A549 (cell line): ENCODE results near the gene BEAN1. TPM values are rescaled to one million over a fixed set of nuclear protein-coding genes. Genes with fewer than 3 reads are reported as not detected.

ENCODE experiments used
- ATAC-seq, 2 experiments: fragments of 200-7000 bp in 1 of 2; fragments of >200 bp in 1 of 2; cut with Nextera tagmentation in 1 of 2; cut with Tn5 transposase in 1 of 2; 3 replicates each; pipeline versions ENCODE4 v1.8.0 to v1.9.1; 2018 to 2020; ENCODE audit warnings: mild to moderate bottlenecking in 1 of 2, moderate library complexity in 1 of 2
- CTCF ChIA-PET: fragments of 300-600 bp; sonication (Branson Sonifier 250); formaldehyde crosslinking; extraction: SDS; loops from one replicate; lab custom pipeline; 2021; ENCODE audit warnings: antibody characterized with exemption, inconsistent platforms; lab: Yijun Ruan, JAX
- POLR2A ChIA-PET: fragments of 350-600 bp; formaldehyde crosslinking; extraction: SDS; loops from one replicate; lab custom pipeline; 2021; ENCODE audit warnings: antibody characterized with exemption, inconsistent platforms; lab: Yijun Ruan, JAX
- DNase-seq, 2 experiments: peaks; one replicate each; pipeline versions ENCODE4 v3.0.0 to v3.0.0-alpha.2; 2011 to 2016; ENCODE audit warnings: low read depth in 1 of 2, low spot score in 1 of 2
- FAIRE-seq: peaks from 2 replicates; lab custom pipeline; 2011; peaks lifted over from hg19 to GRCh38; lab: Jason Lieb, UNC
- H3K27ac ChIP-seq, 2 experiments: fragments of >200 bp; sonication (Bioruptor Twin); formaldehyde crosslinking; 3 replicates each; pipeline ENCODE4 v1.5.1; 2016 to 2017
- H3K4me1 ChIP-seq: fragments of >200 bp; sonication (Bioruptor Twin); formaldehyde crosslinking; 3 replicates; pipeline ENCODE4 v1.6.1; 2016
- H3K4me2 ChIP-seq: fragments of >200 bp; sonication (Bioruptor Twin); formaldehyde crosslinking; 3 replicates; pipeline ENCODE4 v1.6.1; 2016
- H3K4me3 ChIP-seq: fragments of >200 bp; sonication (Bioruptor Twin); formaldehyde crosslinking; 3 replicates; pipeline ENCODE4 v1.5.1; 2016
- H3K9me3 ChIP-seq: fragments of >200 bp; sonication (Bioruptor Twin); formaldehyde crosslinking; 3 replicates; pipeline ENCODE4 v1.6.1; 2016
- BHLHE40 ChIP-seq: IDR thresholded peaks from 2 replicates; pipeline ENCODE4 v1.6.1; 2012; ENCODE audit warnings: low read depth, low read length, inconsistent platforms
- CHD2 ChIP-seq: fragments of 150-350 bp; IDR thresholded peaks from 2 replicates; pipeline ENCODE4 v1.6.1; 2014; ENCODE audit warnings: low read length; ENCODE audit not compliant: partially characterized antibody
- ESRRA ChIP-seq: fragments of 150-350 bp; IDR thresholded peaks from 2 replicates; pipeline ENCODE4 v1.6.1; 2014; ENCODE audit warnings: mild to moderate bottlenecking, low read length, borderline replicate concordance
- FOXS1 ChIP-seq: fragments of 250-450 bp; sonication (Bioruptor Pico); IDR thresholded peaks from 2 replicates; pipeline ENCODE4 v1.5.0; 2020; ENCODE audit warnings: mild to moderate bottlenecking, moderate library complexity
- HDAC2 ChIP-seq: fragments of 200-600 bp; sonication (generic); IDR thresholded peaks from 2 replicates; pipeline ENCODE4 v1.6.1; 2016
- HEYL ChIP-seq: fragments of 250-450 bp; sonication (Bioruptor Pico); IDR thresholded peaks from 2 replicates; pipeline ENCODE4 v1.8.0; 2021; ENCODE audit warnings: mild to moderate bottlenecking, moderate library complexity
- HOXA7 ChIP-seq: fragments of 250-450 bp; sonication (Bioruptor Pico); IDR thresholded peaks from 2 replicates; pipeline ENCODE4 v1.5.0; 2020; ENCODE audit warnings: mild to moderate bottlenecking, moderate library complexity
- KDM1A ChIP-seq: fragments of 200-600 bp; sonication (generic); IDR thresholded peaks from 2 replicates; pipeline ENCODE4 v1.6.1; 2016; ENCODE audit warnings: low read depth, mild to moderate bottlenecking
- KDM5A ChIP-seq: fragments of 200-600 bp; sonication (generic); IDR thresholded peaks from 2 replicates; pipeline ENCODE4 v1.6.1; 2016; ENCODE audit warnings: antibody characterized with exemption, mild to moderate bottlenecking
- MAFK ChIP-seq: fragments of 450-650 bp; IDR thresholded peaks from 2 replicates; pipeline ENCODE4 v1.6.1; 2014; ENCODE audit not compliant: partially characterized antibody
- MAZ ChIP-seq: fragments of 150-350 bp; IDR thresholded peaks from 2 replicates; pipeline ENCODE4 v1.6.1; 2014; ENCODE audit warnings: antibody characterized with exemption, low read depth, low read length, borderline replicate concordance
- NPAS2 ChIP-seq: fragments of 250-450 bp; sonication (Bioruptor Pico); IDR thresholded peaks from 2 replicates; pipeline ENCODE4 v1.8.0; 2022; ENCODE audit warnings: mild to moderate bottlenecking, moderate library complexity, borderline replicate concordance
- PHF8 ChIP-seq: fragments of 200-600 bp; sonication (generic); IDR thresholded peaks from 2 replicates; pipeline ENCODE4 v1.6.1; 2016; ENCODE audit warnings: low read depth, mild to moderate bottlenecking, antibody characterized with exemption, moderate library complexity, borderline replicate concordance
- POLR2AphosphoS2 ChIP-seq: conservative IDR thresholded peaks from 2 replicates; pipeline ENCODE4 v1.6.1; 2012; ENCODE audit warnings: low read length, improper control_type of control experiment, inconsistent platforms
- RAD21 ChIP-seq, 2 experiments: fragments of >200 bp in 1 of 2; sonication (Bioruptor Twin) in 1 of 2; formaldehyde crosslinking in 1 of 2; IDR thresholded peaks in 1 of 2; conservative IDR thresholded peaks in 1 of 2; 2 replicates in 1 of 2; 3 replicates in 1 of 2; pipeline ENCODE4 v1.6.1; 2012 to 2018; ENCODE audit warnings: inconsistent platforms in 1 of 2
- RNF2 ChIP-seq: fragments of 200-600 bp; sonication (generic); IDR thresholded peaks from 2 replicates; pipeline ENCODE4 v1.6.1; 2016; ENCODE audit warnings: low read depth, mild to moderate bottlenecking, antibody characterized with exemption, moderate library complexity, borderline replicate concordance
- SMC3 ChIP-seq: fragments of >200 bp; sonication (Bioruptor Twin); formaldehyde crosslinking; IDR thresholded peaks from 3 replicates; pipeline ENCODE4 v1.6.1; 2018; ENCODE audit warnings: inconsistent platforms
- SREBF2 ChIP-seq: fragments of 450-650 bp; IDR thresholded peaks from 2 replicates; pipeline ENCODE4 v1.6.1; 2014; ENCODE audit warnings: mild to moderate bottlenecking, moderate library complexity
- TFCP2L1 ChIP-seq: fragments of 250-450 bp; sonication (Bioruptor Pico); IDR thresholded peaks from 2 replicates; pipeline ENCODE4 v1.5.0; 2021; ENCODE audit warnings: mild to moderate bottlenecking
- TP53 ChIP-seq: fragments of 250-450 bp; sonication (Bioruptor Pico); IDR thresholded peaks from 2 replicates; pipeline ENCODE4 v1.5.0; 2021; ENCODE audit warnings: mild to moderate bottlenecking, moderate library complexity
- ZFP36 ChIP-seq: fragments of 450-650 bp; IDR thresholded peaks from 2 replicates; pipeline ENCODE4 v1.6.1; 2014; ENCODE audit warnings: borderline replicate concordance; ENCODE audit not compliant: partially characterized antibody
- WGBS: methylation state at CpG from one replicate; pipeline ENCODE4 v1.1.6; 2017; ENCODE audit errors: missing lambda C conversion rate; 5-methylcytosine and 5-hydroxymethylcytosine counted together
- polyA plus RNA-seq, 4 experiments: library from polyadenylated mRNA; depleted of rRNA in 3 of 4; stranded (reverse); fragments of >200 nt; fragmentation: RNase III in 1 of 4; extraction: RNeasy Plus Mini Kit Qiagen cat#74134 plus additional on column Dnase treatment in 1 of 4; gene quantifications; 2 replicates in 3 of 4; 3 replicates in 1 of 4; pipeline ENCODE4 v1.2.3, GENCODE V29; 2011 to 2017
- TF ChIP-seq, protein P1 (sequence below): fragments of 250-450 bp; sonication (Bioruptor Pico); IDR thresholded peaks from 2 replicates; pipeline ENCODE4 v1.5.0; 2020; ENCODE audit warnings: low read depth, mild to moderate bottlenecking, moderate library complexity
- TF ChIP-seq, protein P2 (sequence below): IDR thresholded peaks from 2 replicates; pipeline ENCODE4 v1.6.1; 2012
- TF ChIP-seq, protein P3 (sequence below): fragments of >200 bp; sonication (Bioruptor Twin); formaldehyde crosslinking; IDR thresholded peaks from 2 replicates; pipeline ENCODE4 v1.6.1; 2016
- TF ChIP-seq, protein P4 (sequence below): fragments of >200 bp; sonication (Bioruptor Twin); formaldehyde crosslinking; IDR thresholded peaks from 3 replicates; pipeline ENCODE4 v1.6.1; 2016
- TF ChIP-seq, protein P5 (sequence below): fragments of 150-350 bp; IDR thresholded peaks from 2 replicates; pipeline ENCODE4 v1.6.1; 2014; ENCODE audit warnings: low read depth, mild to moderate bottlenecking, low read length
- TF ChIP-seq, protein P6 (sequence below): fragments of 450-650 bp; IDR thresholded peaks from 2 replicates; pipeline ENCODE4 v1.6.1; 2014; ENCODE audit warnings: antibody characterized with exemption

BEAN1 gene
- polyA plus RNA-seq, 2 of the 4 experiments (the other 2 are of a cell fraction) = 0.98 to 1.7 TPM

DNA sequence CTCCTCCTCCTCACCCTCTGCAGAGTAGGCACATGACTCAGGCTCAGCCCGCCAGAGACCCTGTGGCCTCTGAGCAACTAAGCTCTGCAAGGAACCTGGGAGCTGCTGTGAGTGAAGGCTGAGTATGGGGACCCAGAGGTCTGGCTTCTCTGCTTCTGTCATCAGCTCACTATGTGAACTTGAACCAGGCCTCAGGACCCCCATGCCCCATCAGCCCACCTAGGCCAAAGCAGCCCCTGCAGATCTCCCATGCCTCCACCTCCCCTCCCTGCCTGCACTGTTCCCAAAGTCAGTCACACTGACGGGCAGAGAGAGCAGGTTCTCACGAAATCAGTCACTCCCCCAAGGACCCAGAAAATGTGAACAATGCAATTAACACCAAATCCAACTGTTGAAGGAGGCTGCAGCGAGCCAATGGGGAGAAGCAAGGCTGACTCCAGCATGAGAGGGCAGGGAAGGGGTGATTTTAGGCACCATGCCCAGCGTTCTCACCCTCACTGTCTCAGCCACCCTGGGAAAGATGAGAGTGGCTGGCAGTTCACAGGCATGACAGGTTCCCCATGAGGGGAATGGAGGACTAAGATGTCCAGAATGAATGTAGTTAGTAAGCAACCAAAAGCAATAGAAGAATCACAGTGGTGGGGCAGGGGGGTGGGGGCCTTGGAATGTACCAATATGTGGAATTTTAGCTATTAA, 60.6 kb downstream of the BEAN1 start:
- ATAC-seq = peak in 1 of 2 experiments; percentile 3; a peak in 1 of 6 replicates
- H3K4me3 ChIP-seq = no peak overlapping the region
- H3K9me3 ChIP-seq = no peaks in the 10 kb centered on the region
- no peak for FAIRE-seq
- H3K4me1 ChIP-seq = peaks cover 21% of the 10 kb centered on the region
- H3K4me2 ChIP-seq = no peak overlapping the region
- no peak for DNase-seq
- TF ChIP-seq TP53 (CRISPR knock-in tag) = no peak
- no peak for TF ChIP-seq SREBF2
- no peak for TF ChIP-seq KDM5A
- no peak for TF ChIP-seq MAFK
- no peak for TF ChIP-seq HDAC2
- no peak for TF ChIP-seq BHLHE40
- TF ChIP-seq, protein P1, sequence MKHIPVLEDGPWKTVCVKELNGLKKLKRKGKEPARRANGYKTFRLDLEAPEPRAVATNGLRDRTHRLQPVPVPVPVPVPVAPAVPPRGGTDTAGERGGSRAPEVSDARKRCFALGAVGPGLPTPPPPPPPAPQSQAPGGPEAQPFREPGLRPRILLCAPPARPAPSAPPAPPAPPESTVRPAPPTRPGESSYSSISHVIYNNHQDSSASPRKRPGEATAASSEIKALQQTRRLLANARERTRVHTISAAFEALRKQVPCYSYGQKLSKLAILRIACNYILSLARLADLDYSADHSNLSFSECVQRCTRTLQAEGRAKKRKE (CRISPR knock-in tag) = no peak
- TF ChIP-seq, protein P2, sequence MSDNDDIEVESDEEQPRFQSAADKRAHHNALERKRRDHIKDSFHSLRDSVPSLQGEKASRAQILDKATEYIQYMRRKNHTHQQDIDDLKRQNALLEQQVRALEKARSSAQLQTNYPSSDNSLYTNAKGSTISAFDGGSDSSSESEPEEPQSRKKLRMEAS = no peak
- TF ChIP-seq, protein P3, sequence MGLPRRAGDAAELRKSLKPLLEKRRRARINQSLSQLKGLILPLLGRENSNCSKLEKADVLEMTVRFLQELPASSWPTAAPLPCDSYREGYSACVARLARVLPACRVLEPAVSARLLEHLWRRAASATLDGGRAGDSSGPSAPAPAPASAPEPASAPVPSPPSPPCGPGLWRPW = no peak
- no peak for TF ChIP-seq HEYL (CRISPR knock-in tag)
- TF ChIP-seq MAZ = no peak
- TF ChIP-seq NPAS2 (CRISPR knock-in tag) = no peak
- TF ChIP-seq, protein P4, sequence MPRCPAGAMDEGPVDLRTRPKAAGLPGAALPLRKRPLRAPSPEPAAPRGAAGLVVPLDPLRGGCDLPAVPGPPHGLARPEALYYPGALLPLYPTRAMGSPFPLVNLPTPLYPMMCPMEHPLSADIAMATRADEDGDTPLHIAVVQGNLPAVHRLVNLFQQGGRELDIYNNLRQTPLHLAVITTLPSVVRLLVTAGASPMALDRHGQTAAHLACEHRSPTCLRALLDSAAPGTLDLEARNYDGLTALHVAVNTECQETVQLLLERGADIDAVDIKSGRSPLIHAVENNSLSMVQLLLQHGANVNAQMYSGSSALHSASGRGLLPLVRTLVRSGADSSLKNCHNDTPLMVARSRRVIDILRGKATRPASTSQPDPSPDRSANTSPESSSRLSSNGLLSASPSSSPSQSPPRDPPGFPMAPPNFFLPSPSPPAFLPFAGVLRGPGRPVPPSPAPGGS = no peak
- no peak for TF ChIP-seq ESRRA
- no peak for TF ChIP-seq KDM1A
- TF ChIP-seq, protein P5, sequence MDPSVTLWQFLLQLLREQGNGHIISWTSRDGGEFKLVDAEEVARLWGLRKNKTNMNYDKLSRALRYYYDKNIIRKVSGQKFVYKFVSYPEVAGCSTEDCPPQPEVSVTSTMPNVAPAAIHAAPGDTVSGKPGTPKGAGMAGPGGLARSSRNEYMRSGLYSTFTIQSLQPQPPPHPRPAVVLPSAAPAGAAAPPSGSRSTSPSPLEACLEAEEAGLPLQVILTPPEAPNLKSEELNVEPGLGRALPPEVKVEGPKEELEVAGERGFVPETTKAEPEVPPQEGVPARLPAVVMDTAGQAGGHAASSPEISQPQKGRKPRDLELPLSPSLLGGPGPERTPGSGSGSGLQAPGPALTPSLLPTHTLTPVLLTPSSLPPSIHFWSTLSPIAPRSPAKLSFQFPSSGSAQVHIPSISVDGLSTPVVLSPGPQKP = no peak
- no peak for TF ChIP-seq PHF8
- TF ChIP-seq TFCP2L1 = no peak
- TF ChIP-seq RNF2 = no peak
- ChIA-PET CTCF (interaction anchor here (0.7 to 15.7 kb wide), 9 partner anchors 9 to 146 kb away, joined by 3 to 185 read pairs (median 6); no protein-coding TSS in a partner anchor), POLR2A (interaction anchor here (1.1 kb wide), 1 partner anchor 24 kb away, joined by 3 read pairs; no protein-coding TSS in a partner anchor)
- WGBS = 78% methylated on average over 5 of the region's 5 CpGs
- H3K27ac ChIP-seq = peak overlapping the region; percentile 64 to 79

DNA sequence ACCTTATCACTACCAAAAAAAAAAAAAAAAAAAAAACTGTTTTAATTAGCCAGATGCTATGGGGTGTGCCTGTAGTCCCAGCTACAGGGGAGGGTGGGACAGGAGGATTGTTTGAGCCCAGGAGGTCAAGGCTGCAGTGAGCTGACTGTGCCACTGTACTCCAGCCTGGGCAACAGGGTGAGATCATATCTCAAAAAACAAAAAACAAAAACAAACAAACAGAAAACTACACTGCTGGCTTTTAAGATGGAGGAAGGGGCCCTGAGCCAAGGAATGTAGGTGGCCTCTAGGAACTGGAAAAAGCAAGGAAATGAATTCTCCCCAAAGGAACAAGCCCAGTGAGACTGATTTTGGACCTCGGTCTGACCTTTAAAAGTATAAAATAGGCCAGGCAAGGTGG, 61.4 kb downstream of the BEAN1 start:
- CTCF ChIA-PET = interaction anchor here (0.7 to 15.7 kb wide), 7 partner anchors 9 to 131 kb away, joined by 3 to 185 read pairs (median 6); no protein-coding TSS in a partner anchor
- no peak overlapping the region for H3K4me2 ChIP-seq
- no peaks in the 10 kb centered on the region for H3K9me3 ChIP-seq
- FAIRE-seq (no peak), ATAC-seq (no peak), DNase-seq (no peak)
- POLR2A ChIA-PET = no interaction called here
- TF ChIP-seq SMC3 (no peak), HOXA7 (CRISPR knock-in tag) (no peak), POLR2AphosphoS2 (no peak), CHD2 (no peak), MAFK (no peak), BHLHE40 (no peak), TP53 (CRISPR knock-in tag) (no peak), MAZ (no peak), FOXS1 (CRISPR knock-in tag) (no peak), RNF2 (no peak), PHF8 (no peak), RAD21 (conservative IDR thresholded peaks at IDR 0.05 in 1 of 2, IDR thresholded peaks at IDR 0.05 in 1 of 2) (no peak), ZFP36 (no peak)
- TF ChIP-seq, protein P5 = no peak
- TF ChIP-seq, protein P6, sequence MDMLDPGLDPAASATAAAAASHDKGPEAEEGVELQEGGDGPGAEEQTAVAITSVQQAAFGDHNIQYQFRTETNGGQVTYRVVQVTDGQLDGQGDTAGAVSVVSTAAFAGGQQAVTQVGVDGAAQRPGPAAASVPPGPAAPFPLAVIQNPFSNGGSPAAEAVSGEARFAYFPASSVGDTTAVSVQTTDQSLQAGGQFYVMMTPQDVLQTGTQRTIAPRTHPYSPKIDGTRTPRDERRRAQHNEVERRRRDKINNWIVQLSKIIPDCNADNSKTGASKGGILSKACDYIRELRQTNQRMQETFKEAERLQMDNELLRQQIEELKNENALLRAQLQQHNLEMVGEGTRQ = no peak
- peaks cover 19% of the 10 kb centered on the region for H3K4me1 ChIP-seq
- WGBS = 89% methylated on average over 1 of the region's 1 CpG
- no peak overlapping the region for H3K4me3 ChIP-seq
- H3K27ac ChIP-seq = peak overlapping the region in 1 of 2 experiments; percentile 64; a peak in 2 of 6 replicates
